Liver (tissue), 9 donors: ENCODE results near the gene NWD2. TPM values are rescaled to one million over a fixed set of nuclear protein-coding genes. Genes with fewer than 3 reads are reported as not detected.
"Not testable (repeated sequence)": the region's sequence is repeated elsewhere in the genome, so short reads cannot be mapped to it uniquely, and the experiment has no call there.

ENCODE experiments used
- DNase-seq: peaks from one replicate; pipeline ENCODE4 v3.0.0-alpha.2; 2017; ENCODE audit warnings: low spot score
- H3K27ac ChIP-seq, 2 donors: one replicate each; pipeline ENCODE4 v1.7.0; 2013; ENCODE audit warnings: inconsistent platforms in 2 of 2, low read length in 2 of 2, control low read depth in 1 of 2, low read depth in 1 of 2, mild to moderate bottlenecking in 1 of 2
- H3K27me3 ChIP-seq, 4 donors: one replicate each; pipeline versions ENCODE4 v1.6.1 to v1.7.0; 2013; ENCODE audit warnings: low read length in 3 of 4, inconsistent platforms in 1 of 4, mild to moderate bottlenecking in 1 of 4, moderate library complexity in 1 of 4; ENCODE audit not compliant: control insufficient read depth in 4 of 4, insufficient read depth in 4 of 4
- H3K36me3 ChIP-seq, 4 donors: one replicate each; pipeline versions ENCODE4 v1.6.1 to v1.7.0; 2013; ENCODE audit warnings: low read length in 3 of 4, mild to moderate bottlenecking in 3 of 4, low read depth in 1 of 4, moderate library complexity in 1 of 4; ENCODE audit not compliant: control insufficient read depth in 4 of 4, insufficient read depth in 3 of 4
- H3K4me1 ChIP-seq, 4 donors: one replicate each; pipeline versions ENCODE4 v1.6.1 to v1.7.0; 2013; ENCODE audit warnings: low read length in 3 of 4, mild to moderate bottlenecking in 3 of 4, moderate library complexity in 1 of 4; ENCODE audit not compliant: control insufficient read depth in 4 of 4, insufficient read depth in 4 of 4
- H3K4me3 ChIP-seq, 3 donors: one replicate each; pipeline versions ENCODE4 v1.6.1 to v1.7.0; 2013; ENCODE audit warnings: low read length in 3 of 3, control low read depth in 1 of 3, low read depth in 1 of 3, mild to moderate bottlenecking in 1 of 3
- H3K9ac ChIP-seq, 2 donors: one replicate each; pipeline ENCODE4 v1.7.0; 2013; ENCODE audit warnings: low read length in 2 of 2, mild to moderate bottlenecking in 2 of 2, moderate library complexity in 2 of 2, control low read depth in 1 of 2, low read depth in 1 of 2
- H3K9me3 ChIP-seq, 4 donors: one replicate each; pipeline versions ENCODE4 v1.6.1 to v1.7.0; 2013; ENCODE audit warnings: low read length in 3 of 4; ENCODE audit not compliant: control insufficient read depth in 4 of 4
- ATF3 ChIP-seq: IDR thresholded peaks from 2 replicates; pipeline ENCODE4 v1.6.1; 2016; ENCODE audit warnings: antibody characterized with exemption
- CTCF ChIP-seq: fragments of 150-350 bp; IDR thresholded peaks from 2 replicates; pipeline ENCODE4 v1.5.1; 2017; ENCODE audit warnings: improper control_type of control experiment, low read depth, low read length; ENCODE audit not compliant: missing input control
- EGR1 ChIP-seq, 2 donors: IDR thresholded peaks; 2 replicates each; pipeline ENCODE4 v1.6.1; 2016 to 2018; ENCODE audit warnings: antibody characterized with exemption in 2 of 2, low read depth in 2 of 2
- FOXA1 ChIP-seq: IDR thresholded peaks from 2 replicates; pipeline ENCODE4 v1.6.1; 2016; ENCODE audit warnings: antibody characterized with exemption
- FOXA2 ChIP-seq: IDR thresholded peaks from 2 replicates; pipeline ENCODE4 v1.6.1; 2016; ENCODE audit warnings: antibody characterized with exemption
- GABPA ChIP-seq, 2 donors: IDR thresholded peaks in 1 of 2; conservative IDR thresholded peaks in 1 of 2; 2 replicates each; pipeline ENCODE4 v1.6.1; 2016; ENCODE audit warnings: antibody characterized with exemption in 2 of 2, mild to moderate bottlenecking in 1 of 2, moderate library complexity in 1 of 2
- HNF4A ChIP-seq, 2 donors: conservative IDR thresholded peaks; 2 replicates each; pipeline ENCODE4 v1.6.1; 2016; ENCODE audit warnings: antibody characterized with exemption in 2 of 2, mild to moderate bottlenecking in 2 of 2
- JUND ChIP-seq, 2 donors: IDR thresholded peaks; 2 replicates each; pipeline ENCODE4 v1.6.1; 2016; ENCODE audit warnings: antibody characterized with exemption in 2 of 2
- MAX ChIP-seq: IDR thresholded peaks from 2 replicates; pipeline ENCODE4 v1.6.1; 2016; ENCODE audit warnings: antibody characterized with exemption
- RAD21 ChIP-seq, 2 donors: IDR thresholded peaks; 2 replicates each; pipeline ENCODE4 v1.6.1; 2016; ENCODE audit warnings: antibody characterized with exemption in 2 of 2, mild to moderate bottlenecking in 2 of 2
- RXRA ChIP-seq, 2 donors: IDR thresholded peaks; 2 replicates each; pipeline ENCODE4 v1.6.1; 2017 to 2018; ENCODE audit warnings: antibody characterized with exemption in 2 of 2, mild to moderate bottlenecking in 1 of 2
- SP1 ChIP-seq: IDR thresholded peaks from 2 replicates; pipeline ENCODE4 v1.6.1; 2018; ENCODE audit warnings: antibody characterized with exemption, mild to moderate bottlenecking
- TAF1 ChIP-seq: conservative IDR thresholded peaks from 2 replicates; pipeline ENCODE4 v1.6.1; 2016; ENCODE audit warnings: antibody characterized with exemption, mild to moderate bottlenecking
- YY1 ChIP-seq: IDR thresholded peaks from 2 replicates; pipeline ENCODE4 v1.6.1; 2016; ENCODE audit warnings: antibody characterized with exemption, mild to moderate bottlenecking
- ZBTB33 ChIP-seq: IDR thresholded peaks from 2 replicates; pipeline ENCODE4 v1.6.1; 2016; ENCODE audit warnings: antibody characterized with exemption
- WGBS: extraction: QIAGEN DNeasy Blood & Tissue Kit; methylation state at CpG from one replicate; pipeline ENCODE4 v1.1.7; 2013; 5-methylcytosine and 5-hydroxymethylcytosine counted together
- polyA plus RNA-seq, 2 donors: library from polyadenylated mRNA; stranded (reverse) in 1 of 2; unstranded in 1 of 2; fragments of 200-250 nt in 1 of 2; fragments of >200 nt in 1 of 2; fragmentation: Nextera tagmentation in 1 of 2; extraction: Ambion mirVana in 1 of 2; gene quantifications; one replicate each; pipeline versions ENCODE4 v1.2.1 to v1.2.3, GENCODE V29; 2013 to 2015
- total RNA-seq, 2 donors: library from RNA; depleted of rRNA; stranded (reverse); fragments of >200 nt; gene quantifications; one replicate each; pipeline ENCODE4 v1.2.3, GENCODE V29; 2014
- donor health status: healthy.
- donor health status: healthy.
- donor health status: healthy.
- donor health status: healthy.
- donor health status: healthy.

NWD2 gene
- total and polyA plus RNA-seq, 4 donors: 0.08 to 0.37 TPM; not detected in 2

- no peaks in the 10 kb centered on the region for H3K9me3 ChIP-seq
- no peaks in the 10 kb centered on the region for H3K36me3 ChIP-seq
- TF ChIP-seq GABPA (IDR thresholded peaks at IDR 0.05 in 1 of 2, conservative IDR thresholded peaks at IDR 0.05 in 1 of 2): no peak
- no peak for TF ChIP-seq ZBTB33
- TF ChIP-seq EGR1 (IDR thresholded peaks at IDR 0.05; ENCODE audit: low read depth in 2 of 2): no peak
- no peak for TF ChIP-seq YY1
- TF ChIP-seq SP1: no peak
- TF ChIP-seq FOXA1: no peak
- no peak for TF ChIP-seq JUND (IDR thresholded peaks at IDR 0.05)
- no peak for TF ChIP-seq CTCF
- no peak for TF ChIP-seq RAD21 (IDR thresholded peaks at IDR 0.05)
- TF ChIP-seq ATF3: no peak
- no peak for TF ChIP-seq TAF1
- TF ChIP-seq MAX: no peak
- no peak overlapping the region for H3K9ac ChIP-seq
- no peak for DNase-seq
- whole genome bisulfite sequencing: 91% methylated on average over 2 of the region's 2 CpGs
- no peak overlapping the region for H3K27ac ChIP-seq
- H3K4me1 ChIP-seq: no peaks in the 10 kb centered on the region
- H3K4me3 ChIP-seq: no peak overlapping the region
- no peaks in the 10 kb centered on the region for H3K27me3 ChIP-seq
Measured at GRCh38 chr4:37400241-37400881, 155.8 kb downstream of the NWD2 start.

- H3K4me3 ChIP-seq, H3K9ac ChIP-seq, H3K9me3 ChIP-seq, H3K27ac ChIP-seq, H3K27me3 ChIP-seq, H3K36me3 ChIP-seq, DNase-seq: not testable (repeated sequence)
- peaks cover 6 to 12% (median 7%) of the 10 kb centered on the region in 4 donors for H3K4me1 ChIP-seq
- 33% methylated on average over 9 of the region's 9 CpGs for WGBS
- peak in 1 of 2 donors; percentile 30 for TF ChIP-seq RAD21 (IDR thresholded peaks at IDR 0.05)
- TF ChIP-seq SP1: peak; percentile 52
- peak; percentile 71 for TF ChIP-seq YY1
- TF ChIP-seq FOXA2: peak; percentile 81
- peak; percentile 70 for TF ChIP-seq FOXA1
- peak; percentile 42 to 53 for TF ChIP-seq RXRA (IDR thresholded peaks at IDR 0.05)
- TF ChIP-seq HNF4A (conservative IDR thresholded peaks at IDR 0.05): peak; percentile 39 to 63
Measured at GRCh38 chr4:37407938-37408826, 163.6 kb downstream of the NWD2 start.

GRCh38 chr4:37413612-37414011 is 169.1 kb downstream of the NWD2 start:
- H3K9me3 ChIP-seq, H3K9ac ChIP-seq, H3K27me3 ChIP-seq, H3K4me1 ChIP-seq, DNase-seq, H3K27ac ChIP-seq, H3K36me3 ChIP-seq, H3K4me3 ChIP-seq: not testable (repeated sequence)
- 95% methylated on average over 2 of the region's 2 CpGs for WGBS
